Measurements from ENCODE around the gene TBC1D5.
"Not testable (repeated sequence)": the region's sequence is repeated elsewhere in the genome, so short reads cannot be mapped to it uniquely, and the experiment has no call there.

TBC1D5 gene

DNA sequence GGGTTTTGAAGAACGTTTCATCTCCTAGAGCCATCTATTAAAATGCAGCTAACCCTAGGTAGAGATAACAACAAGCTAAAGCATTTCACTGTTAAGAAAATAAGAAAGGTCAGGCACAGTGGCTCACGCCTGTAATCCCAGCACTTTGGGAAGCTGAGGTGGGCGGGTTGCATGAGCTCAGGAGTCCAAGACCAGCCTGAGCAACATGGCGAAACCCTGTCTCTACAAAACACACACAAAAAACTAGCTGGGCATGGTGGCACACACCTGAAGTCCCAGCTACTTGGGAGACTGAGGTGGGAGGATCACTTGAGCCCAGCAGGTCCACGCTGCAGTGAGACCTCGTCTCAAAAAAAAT, 5.4 kb upstream of the TBC1D5 start:
- no peak for DNase-seq (ENCODE audit: low read depth)

GRCh38 chr3:17747174-17747889, 4.9 kb upstream of the TBC1D5 start:
- no peak for DNase-seq (ENCODE audit: low read depth)

DNA sequence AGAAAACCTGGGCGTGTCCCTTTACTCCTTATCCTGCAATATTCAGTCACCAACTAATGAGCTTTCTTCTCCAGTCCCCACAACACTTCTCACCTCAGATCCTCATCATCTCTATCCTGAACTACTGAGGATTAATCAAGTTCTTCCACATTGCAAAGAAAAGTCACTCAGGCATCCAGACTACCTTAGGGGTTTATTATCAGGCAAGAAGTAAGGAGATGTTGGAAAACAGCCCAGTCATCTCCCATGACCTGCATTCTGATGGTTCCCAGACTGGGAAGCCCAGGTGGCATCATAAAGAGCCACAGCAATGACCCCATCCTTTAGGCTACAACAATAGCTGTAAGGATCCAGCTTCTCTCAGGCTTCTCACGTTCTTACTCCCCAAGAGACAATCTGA, 3.5 kb upstream of the TBC1D5 start:
- DNase-seq (ENCODE audit: low read depth) = no peak

GRCh38 chr3:17745301-17745700, 2.9 kb upstream of the TBC1D5 start:
- DNase-seq (ENCODE audit: low read depth) = no peak

DNA sequence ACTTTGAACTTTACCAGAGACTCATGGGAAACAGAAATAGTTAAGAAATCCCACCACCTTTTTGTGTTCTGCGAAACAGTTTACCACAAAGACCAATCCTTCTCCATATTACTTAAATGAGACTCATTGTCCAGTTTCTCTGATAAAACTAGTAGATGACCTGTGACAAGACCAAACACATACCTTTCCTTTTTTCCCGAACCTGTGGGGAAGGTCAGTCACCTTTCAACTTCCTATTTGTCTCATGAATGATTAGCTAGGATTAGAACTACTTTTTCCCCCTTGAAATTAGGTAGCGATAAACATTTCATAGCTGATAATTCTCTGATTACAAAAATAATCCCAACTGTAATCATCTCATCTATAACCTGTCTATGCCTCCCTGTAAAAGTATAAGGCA, 2.3 kb upstream of the TBC1D5 start:
- DNase-seq (ENCODE audit: low read depth) = no peak

- no peak for DNase-seq (ENCODE audit: low read depth)
Observed at GRCh38 chr3:17743658-17743995, 1.2 kb upstream of the TBC1D5 start.

DNA sequence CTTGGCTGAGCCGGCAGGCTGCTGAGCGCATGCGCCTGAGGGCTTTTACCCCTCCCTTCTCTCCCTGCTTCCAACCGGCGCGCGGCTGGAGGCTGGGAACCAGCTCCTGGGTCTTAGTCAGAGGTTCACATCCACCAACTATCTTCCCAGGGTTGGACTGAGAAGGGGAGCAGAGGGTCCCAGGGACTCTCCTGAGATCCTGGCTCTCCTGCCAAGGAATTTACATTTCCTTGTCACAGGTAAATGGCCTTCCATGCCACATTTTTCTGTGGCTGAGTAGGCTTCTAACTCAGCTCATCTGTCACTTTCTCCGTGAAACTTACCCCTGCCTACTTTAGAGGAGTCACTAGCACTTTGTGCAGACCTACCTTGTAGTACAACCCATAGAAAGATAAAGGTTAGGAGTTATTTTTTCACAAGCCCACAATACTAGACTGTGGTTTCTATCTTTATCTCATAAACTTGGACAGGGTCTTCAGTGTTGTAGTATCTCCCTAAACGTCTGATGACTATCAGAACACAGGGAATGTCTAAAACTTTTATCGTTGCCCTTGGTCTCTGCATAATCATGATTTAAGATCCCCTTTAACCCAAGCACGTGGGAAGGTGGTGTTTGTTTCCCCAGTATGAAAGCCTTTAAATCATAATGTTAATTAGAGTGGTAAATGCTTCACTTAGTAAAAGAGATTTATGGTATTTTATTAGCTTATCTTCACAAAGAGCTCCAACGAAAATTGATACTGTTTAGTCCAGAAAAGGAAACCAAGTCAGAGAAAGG, 638 bp upstream of the TBC1D5 start:
- no peak for DNase-seq (ENCODE audit: low read depth)

DNA sequence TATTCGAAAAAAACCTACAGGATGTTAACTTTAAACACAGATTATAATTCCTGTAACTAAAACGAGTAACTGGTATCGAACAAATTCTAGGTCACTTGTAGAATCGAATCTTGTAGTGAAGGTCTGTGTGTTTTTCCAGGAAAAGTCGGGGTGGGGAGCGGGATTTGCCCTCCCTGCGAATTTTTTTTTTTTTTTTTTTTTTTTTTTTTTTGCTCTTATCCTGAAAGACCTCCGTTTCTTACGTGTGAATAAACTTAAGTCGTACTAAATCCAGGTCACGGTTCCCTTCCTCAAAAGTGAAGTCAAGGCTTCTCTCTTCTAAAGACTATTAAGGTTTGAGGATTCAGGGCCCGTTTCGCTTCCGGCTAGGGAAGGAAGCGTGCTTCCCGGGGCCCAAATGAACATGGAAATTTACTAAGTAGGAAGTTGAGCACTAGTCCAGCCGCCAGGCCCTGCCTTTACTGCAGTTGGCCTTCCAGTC, 770 bp downstream of the TBC1D5 start:
- DNase-seq (ENCODE audit: low read depth) = no peak

GRCh38 chr3:17740721-17741141, 1.7 kb downstream of the TBC1D5 start:
- no peak for DNase-seq (ENCODE audit: low read depth)

DNA sequence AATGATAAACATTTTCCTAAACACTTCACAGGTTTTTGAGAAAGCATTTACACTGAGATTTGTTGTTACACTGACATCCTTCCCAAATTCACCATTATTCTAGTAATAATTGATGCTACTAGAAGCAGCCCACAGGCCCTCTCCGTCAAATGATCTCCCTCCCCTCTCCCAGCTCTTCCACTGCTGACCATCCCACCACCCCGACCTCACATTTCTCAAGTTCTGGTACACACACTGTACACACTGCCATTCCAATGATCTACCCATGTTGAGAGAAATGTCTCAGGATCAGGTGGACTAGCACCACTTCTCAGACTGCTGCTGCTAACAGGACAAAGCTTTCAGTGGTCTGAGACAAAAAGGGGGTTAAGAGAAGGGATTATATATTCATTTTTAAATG, 3.5 kb downstream of the TBC1D5 start:
- DNase-seq (ENCODE audit: low read depth) = no peak

DNA sequence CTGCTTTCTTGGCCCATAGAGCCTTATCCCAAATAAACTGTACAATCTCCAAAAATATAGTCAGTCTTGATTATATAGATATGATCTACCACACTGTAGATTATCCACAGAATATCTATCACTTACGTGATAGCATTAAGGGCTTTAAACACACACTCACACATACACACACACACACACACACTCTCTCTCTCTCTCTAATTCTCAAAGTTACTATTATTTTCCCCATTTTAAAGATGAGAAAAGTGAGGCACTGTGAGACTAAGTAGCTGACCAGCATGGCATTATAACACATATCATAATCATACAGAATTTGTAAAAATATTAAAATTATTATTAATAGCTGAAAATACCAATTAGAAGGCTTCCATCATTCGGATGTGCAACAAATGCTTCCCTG, 4.2 kb downstream of the TBC1D5 start:
- DNase-seq (ENCODE audit: low read depth) = no peak

- DNase-seq (ENCODE audit: low read depth) = no peak
Observed at GRCh38 chr3:17737591-17737990, 4.8 kb downstream of the TBC1D5 start.

DNA sequence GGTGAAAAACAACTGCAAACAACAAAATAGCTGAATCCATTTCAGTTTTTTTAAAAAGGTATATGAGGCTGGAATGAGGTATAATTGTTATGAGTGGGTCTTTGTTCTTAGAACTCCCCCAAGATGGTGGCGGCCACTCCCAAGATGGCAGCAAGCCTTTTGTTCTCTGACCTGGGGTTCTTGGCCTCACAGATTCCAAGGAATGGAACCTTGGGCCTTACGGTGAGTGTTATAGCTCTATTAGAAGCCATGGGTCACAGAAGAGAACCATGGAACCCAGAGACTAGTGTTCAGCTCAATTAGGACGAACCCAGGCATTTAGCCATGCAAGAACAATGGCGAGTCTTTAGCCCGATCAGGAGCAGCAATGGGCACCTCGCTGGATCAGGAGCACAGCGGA, 7.1 kb downstream of the TBC1D5 start:
- not testable (repeated sequence) for DNase-seq (ENCODE audit: low read depth)

DNA sequence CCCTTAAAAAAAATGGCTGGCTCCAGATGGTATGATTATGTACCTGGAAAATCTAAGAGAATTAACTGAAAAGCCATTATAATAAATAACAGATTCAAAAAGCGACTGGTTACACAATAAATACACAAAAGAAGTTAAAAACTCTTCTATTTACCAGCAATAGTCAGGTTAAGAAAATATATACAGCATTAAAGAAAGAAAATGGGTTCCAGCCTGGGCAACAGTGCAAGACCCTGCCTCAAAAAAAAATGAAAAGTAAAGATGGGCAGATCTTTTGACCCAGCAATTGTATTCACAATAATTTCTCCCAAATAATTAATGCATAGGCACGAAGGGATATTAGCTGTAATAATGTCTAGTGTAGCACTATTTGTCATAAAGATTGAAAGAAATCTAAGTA, 8.7 kb downstream of the TBC1D5 start:
- DNase-seq (ENCODE audit: low read depth) = no peak

DNA sequence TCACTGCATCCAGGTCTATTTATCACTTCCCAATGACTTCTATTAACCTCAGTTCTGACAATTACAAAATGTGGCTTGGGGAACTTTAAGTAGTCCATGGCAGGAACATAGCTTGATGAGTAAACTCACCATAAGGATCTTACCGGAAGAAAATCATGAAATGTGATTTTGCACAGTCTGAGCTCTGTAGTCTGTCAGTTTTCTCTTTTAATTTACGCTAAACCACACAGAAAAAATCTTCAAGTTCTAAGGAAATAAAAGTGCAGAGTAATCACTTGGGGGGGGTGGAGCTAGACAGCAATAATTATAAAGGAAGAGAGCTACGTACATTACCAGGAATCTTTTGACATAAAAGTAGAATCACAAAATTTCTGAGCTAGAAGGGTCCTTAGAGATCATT, 9.2 kb downstream of the TBC1D5 start:
- DNase-seq (ENCODE audit: low read depth) = no peak

GRCh38 chr3:17730318-17730967, 12.0 kb downstream of the TBC1D5 start:
- no peak for DNase-seq (ENCODE audit: low read depth)

DNA sequence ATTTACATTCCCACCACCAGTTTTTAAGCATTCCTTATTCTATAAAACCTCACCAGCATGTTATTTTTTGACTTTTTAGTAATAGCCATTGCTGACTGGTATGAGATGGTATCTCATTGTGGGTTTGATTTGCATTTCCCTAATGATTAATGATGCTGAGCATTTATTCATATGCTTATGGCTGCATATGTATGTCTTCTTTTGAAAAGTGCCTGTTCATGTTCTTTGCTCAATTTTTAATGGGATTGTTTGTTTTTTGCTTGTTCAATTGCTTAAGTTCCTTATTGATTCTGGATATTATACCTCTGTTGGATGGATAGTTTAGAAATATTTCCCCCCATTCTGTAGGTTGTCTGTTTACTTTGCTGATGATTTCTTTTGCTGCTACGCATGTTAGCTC, 16.1 kb downstream of the TBC1D5 start:
- no peak for DNase-seq (ENCODE audit: low read depth)

GRCh38 chr3:17725844-17726243, 16.6 kb downstream of the TBC1D5 start:
- not testable (repeated sequence) for DNase-seq (ENCODE audit: low read depth)

GRCh38 chr3:17724948-17725347, 17.5 kb downstream of the TBC1D5 start:
- DNase-seq (ENCODE audit: low read depth) = no peak

GRCh38 chr3:17724122-17724521, 18.3 kb downstream of the TBC1D5 start:
- no peak for DNase-seq (ENCODE audit: low read depth)

GRCh38 chr3:17717411-17717810, 25.0 kb downstream of the TBC1D5 start:
- DNase-seq (ENCODE audit: low read depth) = no peak

DNA sequence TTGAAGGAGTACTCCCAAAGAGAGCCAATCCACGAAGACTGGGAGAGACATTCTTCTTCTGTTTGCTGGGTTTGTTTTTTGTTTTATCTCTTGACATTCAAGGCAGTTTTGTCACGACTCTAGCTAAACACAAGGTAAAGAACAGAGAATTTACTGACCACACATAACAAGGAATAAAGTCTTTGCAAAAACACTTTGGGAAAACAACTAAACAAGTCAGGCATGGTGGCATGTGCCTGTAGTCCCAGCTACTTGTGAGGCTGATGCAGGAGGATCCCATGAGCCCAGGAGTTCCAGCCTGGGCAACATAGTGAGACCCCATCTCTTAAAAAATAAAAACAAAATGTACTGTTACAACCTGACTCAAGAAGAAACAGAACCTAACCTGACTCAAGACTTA, 28.0 kb downstream of the TBC1D5 start:
- no peak for DNase-seq (ENCODE audit: low read depth)

- DNase-seq (ENCODE audit: low read depth) = no peak
Observed at GRCh38 chr3:17709236-17709810, 33.1 kb downstream of the TBC1D5 start.
